Liver (tissue), 3 donors: Measurements from ENCODE around the gene PRKCSH.

Experiments
- CTCF ChIP-seq: fragments of 150-350 bp; IDR thresholded peaks from 2 replicates; pipeline ENCODE4 v1.5.1; 2017; ENCODE audit warnings: improper control_type of control experiment, low read depth, low read length; ENCODE audit not compliant: missing input control
- GABPA ChIP-seq, 2 donors: IDR thresholded peaks in 1 of 2; conservative IDR thresholded peaks in 1 of 2; 2 replicates each; pipeline ENCODE4 v1.6.1; 2016; ENCODE audit warnings: antibody characterized with exemption in 2 of 2, mild to moderate bottlenecking in 1 of 2, moderate library complexity in 1 of 2
- YY1 ChIP-seq: IDR thresholded peaks from 2 replicates; pipeline ENCODE4 v1.6.1; 2016; ENCODE audit warnings: antibody characterized with exemption, mild to moderate bottlenecking
- donor health status: healthy.
- donor health status: healthy.

GRCh38 chr19:11423164-11423790 is 12.2 kb upstream of the PRKCSH start:
- TF ChIP-seq CTCF (no peak), YY1 (no peak), GABPA (IDR thresholded peaks at IDR 0.05 in 1 of 2, conservative IDR thresholded peaks at IDR 0.05 in 1 of 2) (no peak)
